Ovary (tissue), 9 donors: ENCODE results near the gene KCNMA1. TPM values are rescaled to one million over a fixed set of nuclear protein-coding genes. Genes with fewer than 3 reads are reported as not detected.

Experiments used
- DNase-seq, 5 donors: peaks; one replicate each; pipeline ENCODE4 v3.0.0-alpha.2; 2019 to 2020
- H3K27ac ChIP-seq, 2 donors: fragments of 200-600 bp; one replicate each; pipeline versions ENCODE4 v1.5.1 to v1.8.0; 2019 to 2022
- H3K27me3 ChIP-seq: fragments of 200-600 bp; one replicate; pipeline ENCODE4 v1.8.0; 2022
- H3K36me3 ChIP-seq: fragments of 200-600 bp; sonication (generic); one replicate; pipeline ENCODE4 v1.5.1; 2019
- H3K4me1 ChIP-seq: one replicate; pipeline ENCODE4 v1.8.1; 2013; ENCODE audit warnings: mild to moderate bottlenecking, moderate library complexity; ENCODE audit not compliant: insufficient read depth
- H3K4me3 ChIP-seq: fragments of 200-600 bp; sonication (generic); one replicate; pipeline ENCODE4 v1.5.1; 2017
- H3K9me3 ChIP-seq, 2 donors: fragments of 200-600 bp in 1 of 2; sonication (generic) in 1 of 2; one replicate each; pipeline versions ENCODE4 v1.5.1 to v1.8.1; 2013 to 2019; ENCODE audit warnings: mild to moderate bottlenecking in 1 of 2, moderate library complexity in 1 of 2
- CTCF ChIP-seq, 3 donors: fragments of 450-650 bp in 2 of 3; fragments of 200-600 bp in 1 of 3; IDR thresholded peaks; one replicate each; pipeline versions ENCODE4 v1.5.1 to v1.8.0; 2016 to 2022; ENCODE audit warnings: antibody characterized with exemption in 3 of 3, mild to moderate bottlenecking in 1 of 3
- EP300 ChIP-seq: sonication (generic); formaldehyde crosslinking; IDR thresholded peaks from one replicate; pipeline ENCODE4 v1.6.1; 2017; ENCODE audit warnings: antibody characterized with exemption
- POLR2A ChIP-seq: fragments of 450-650 bp; IDR thresholded peaks from one replicate; pipeline ENCODE4 v1.6.1; 2017; ENCODE audit warnings: antibody characterized with exemption, mild to moderate bottlenecking, moderate library complexity
- WGBS, 3 donors: extraction: QIAGEN DNeasy Blood & Tissue Kit in 1 of 3; methylation state at CpG; one replicate each; pipeline versions ENCODE4 v1.1.5 to v1.1.7; 2013 to 2017; 5-methylcytosine and 5-hydroxymethylcytosine counted together
- intact Hi-C, 4 donors: fragments of 100-400 bp; cut with DNase I; formaldehyde crosslinking; loops; one replicate each; pipeline versions ENCODE4 v1.11.0 to v1.15.1; 2022 to 2023
- polyA plus RNA-seq, 2 donors: library from polyadenylated mRNA; stranded (reverse); fragments of 200-250 nt in 1 of 2; fragments of 350-450 nt in 1 of 2; fragmentation: Illumina TruSeq in 1 of 2; extraction: RNeasy Lipid Tissue Mini Kit (QIAGEN cat#74804) in 1 of 2; gene quantifications; one replicate each; pipeline ENCODE4 v1.2.3, GENCODE V29; 2013 to 2014
- total RNA-seq, 7 donors: library from RNA; depleted of rRNA in 2 of 7; stranded (reverse); fragments of >200 nt in 2 of 7; fragmentation: NEBNext Ultra II Directional in 3 of 7; extraction: Animal tissue kit (Norgen Biotek cat#: 25700) in 3 of 7; gene quantifications; one replicate each; pipeline versions ENCODE4 v1.1.0 to v1.2.4, GENCODE V29; 2016 to 2023
- donor health status: DM: no; HTN: no; CAD: no; lungs with moderate emphysema.
- donor health status: DM: no; HTN: no; CAD: no.
- donor health status: Bipolar disorder and iron deficiency.
- donor health status: DM: yes; HTN: yes; CAD: no.
- donor health status: DM: no; HTN: no; CAD: no.
- donor health status: DM: yes; HTN: yes; CAD: no.

The KCNMA1 gene
- total and polyA plus RNA-seq, 9 donors: 7.0 to 83.8 (median 25.1) TPM

GRCh38 chr10:77452952-77453564, 184.6 kb downstream of the KCNMA1 start:
- H3K27me3 ChIP-seq: no peaks in the 10 kb centered on the region
- no peaks in the 10 kb centered on the region for H3K9me3 ChIP-seq
- intact Hi-C loops: no loop called here
- 89 to 91% (median 90%) methylated on average over 4 of the region's 4 CpGs for WGBS, 3 donors
- no peak for DNase-seq
- H3K27ac ChIP-seq: no peak overlapping the region
- H3K4me3 ChIP-seq: no peak overlapping the region
- no peak for TF ChIP-seq POLR2A
- no peak for TF ChIP-seq EP300
- no peak for TF ChIP-seq CTCF (IDR thresholded peaks at IDR 0.05)
- no peaks in the 10 kb centered on the region for H3K36me3 ChIP-seq
- peaks cover under 1% of the 10 kb centered on the region for H3K4me1 ChIP-seq

- TF ChIP-seq POLR2A (no peak), EP300 (no peak), CTCF (IDR thresholded peaks at IDR 0.05) (no peak)
- Histone ChIP-seq H3K27ac (no peak overlapping the region), H3K9me3 (no peaks in the 10 kb centered on the region), H3K4me3 (no peak overlapping the region), H3K4me1 (peaks cover 1% of the 10 kb centered on the region), H3K36me3 (no peaks in the 10 kb centered on the region), H3K27me3 (no peaks in the 10 kb centered on the region)
- intact Hi-C loops: no loop called here
- 76 to 98% (median 78%) methylated on average over 2 of the region's 2 CpGs for WGBS, 3 donors
- DNase-seq: no peak
These were observed 185.7 kb downstream of the KCNMA1 start for GRCh38 chr10:77451886-77452285.

GRCh38 chr10:77448226-77448625, 189.4 kb downstream of the KCNMA1 start:
- Histone ChIP-seq H3K27ac (no peak overlapping the region), H3K27me3 (no peaks in the 10 kb centered on the region), H3K4me1 (peaks cover 1% of the 10 kb centered on the region), H3K9me3 (no peaks in the 10 kb centered on the region), H3K4me3 (no peak overlapping the region), H3K36me3 (no peaks in the 10 kb centered on the region)
- 82 to 91% (median 86%) methylated on average over 5 of the region's 5 CpGs for WGBS, 3 donors
- TF ChIP-seq EP300 (no peak), POLR2A (no peak), CTCF (IDR thresholded peaks at IDR 0.05) (no peak)
- DNase-seq: no peak
- intact Hi-C loops: no loop called here

DNA sequence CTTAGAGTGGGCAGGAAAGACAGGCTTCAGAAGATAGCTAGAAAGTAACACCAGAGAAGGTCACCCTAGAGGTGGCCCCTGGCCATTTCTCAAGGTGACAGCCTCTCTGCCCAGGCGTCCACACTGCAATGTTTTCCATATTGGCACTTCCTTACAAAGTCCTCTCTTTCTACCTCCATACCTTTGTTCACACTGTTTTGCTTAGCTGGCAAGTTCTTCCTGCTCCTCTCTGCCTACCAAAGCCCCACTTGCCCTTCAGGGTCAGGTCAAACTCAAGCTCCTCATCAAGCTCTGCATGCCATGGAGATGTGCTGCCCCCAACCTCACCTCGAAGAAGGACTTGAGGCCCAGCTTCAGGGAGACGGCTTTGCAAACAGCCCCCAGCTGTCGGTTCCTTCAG, 190.9 kb downstream of the KCNMA1 start:
- intact Hi-C loops: no loop called here
- H3K4me3 ChIP-seq: no peak overlapping the region
- H3K27ac ChIP-seq: no peak overlapping the region
- H3K36me3 ChIP-seq: no peaks in the 10 kb centered on the region
- peaks cover 6% of the 10 kb centered on the region for H3K4me1 ChIP-seq
- TF ChIP-seq CTCF (IDR thresholded peaks at IDR 0.05) (no peak), POLR2A (no peak), EP300 (no peak)
- no peaks in the 10 kb centered on the region for H3K9me3 ChIP-seq
- H3K27me3 ChIP-seq: no peaks in the 10 kb centered on the region
- DNase-seq: no peak
- WGBS, 3 donors: 62 to 73% (median 67%) methylated on average over 4 of the region's 4 CpGs
